GM18519 (cell line): Measurements from ENCODE around the gene PWP1.
A peak's percentile ranks its signal among the peaks of the same experiment; 100 is the strongest.

Source experiments
- ATAC-seq: cut with Tn5 transposase; IDR thresholded peaks from one replicate; pipeline ENCODE4 v1.9.1; 2021; ENCODE audit warnings: mild to moderate bottlenecking, moderate library complexity; ENCODE audit not compliant: unreplicated experiment, low FRiP score

Gene PWP1

DNA sequence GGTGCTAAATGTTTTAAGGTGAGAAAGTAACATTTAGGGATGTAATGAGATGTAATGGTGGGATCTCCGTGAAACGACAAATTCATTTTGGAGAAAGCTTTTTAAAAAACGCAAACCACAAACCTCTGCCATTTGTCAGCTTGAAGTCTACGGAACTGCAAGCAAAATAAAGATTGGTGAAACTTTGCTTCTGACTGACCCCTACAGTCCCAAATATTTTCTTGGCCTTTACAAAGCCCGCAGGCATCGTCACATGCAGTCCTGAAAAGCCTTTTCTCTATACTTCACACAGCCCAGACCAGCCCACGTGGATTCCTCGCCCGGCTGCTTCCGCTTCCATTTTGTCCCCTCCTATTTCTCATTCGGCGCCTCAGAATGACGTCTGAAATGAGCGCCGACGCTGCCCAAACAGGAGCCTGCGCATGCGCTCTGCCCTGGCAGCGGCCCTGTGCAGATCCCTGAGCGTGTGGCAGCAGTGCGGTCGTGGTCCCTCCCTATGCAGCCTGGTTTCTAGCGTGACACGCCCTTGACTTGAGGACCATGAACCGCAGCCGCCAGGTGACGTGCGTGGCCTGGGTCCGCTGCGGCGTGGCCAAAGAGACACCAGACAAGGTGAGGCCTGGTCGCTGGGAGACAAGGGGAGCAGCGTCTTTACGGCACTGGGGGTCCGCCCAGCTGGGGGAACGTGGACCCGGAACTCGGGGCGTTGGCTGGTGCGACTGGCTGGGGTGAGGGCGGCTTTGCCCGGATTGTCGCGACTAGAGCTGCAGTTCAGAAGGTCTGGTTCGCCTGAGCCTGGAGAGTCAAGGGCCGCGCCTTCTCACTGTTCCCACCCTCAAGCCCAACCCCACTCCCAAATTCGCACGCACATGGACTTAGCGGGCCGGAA, at the start of gene PWP1:
Gene PWP1 (plus strand): TSS at position 440 of the 889 bp plus-strand sequence. CDS start 101 bp downstream, at position 541.
- peak; percentile 61 for ATAC-seq

GRCh38 chr12:107641154-107641553, 44.4 kb upstream of the PWP1 start:
- no peak for ATAC-seq

GRCh38 chr12:107642240-107642639, 43.4 kb upstream of the PWP1 start:
- no peak for ATAC-seq

GRCh38 chr12:107645630-107646333, 39.8 kb upstream of the PWP1 start:
- no peak for ATAC-seq

DNA sequence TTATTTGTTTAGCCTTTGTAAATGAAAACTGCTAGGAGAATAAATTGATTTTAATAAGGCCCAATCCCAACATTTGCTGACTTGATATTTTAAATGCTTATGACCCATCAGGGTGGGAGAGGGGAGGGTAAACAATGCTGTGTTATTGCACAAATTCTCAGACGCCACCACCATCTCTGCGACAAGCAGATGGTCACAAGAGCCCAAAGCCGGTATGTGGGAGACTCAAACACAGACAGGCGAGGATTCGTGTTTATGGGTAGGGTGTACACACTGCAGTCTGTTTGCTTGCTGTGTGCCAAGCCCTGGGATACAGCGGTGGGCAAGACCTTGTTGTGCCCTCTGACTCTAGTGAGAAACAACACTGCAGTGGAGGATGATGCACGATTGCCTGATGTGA, 39.2 kb upstream of the PWP1 start:
- ATAC-seq, result no peak

DNA sequence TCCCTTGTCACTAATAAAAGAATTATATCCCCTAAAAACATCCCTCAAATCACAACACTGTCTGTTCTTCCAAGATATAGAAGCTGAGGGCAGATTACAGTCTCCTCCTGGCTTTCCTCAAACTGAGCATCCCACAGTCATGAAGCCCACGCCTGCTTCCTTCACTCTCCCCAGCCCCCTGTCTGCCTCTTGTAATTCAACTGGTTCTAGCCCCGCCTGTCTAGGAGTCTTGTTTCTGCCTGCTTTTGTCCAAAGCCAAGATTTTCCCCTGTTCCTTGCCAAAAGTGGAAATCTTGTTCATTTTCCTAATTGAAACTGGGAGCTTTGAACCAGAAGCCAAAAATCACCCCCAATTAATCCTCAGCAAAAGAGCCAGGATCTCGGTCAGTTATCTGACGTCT, 35.9 kb upstream of the PWP1 start:
- ATAC-seq, result no peak

DNA sequence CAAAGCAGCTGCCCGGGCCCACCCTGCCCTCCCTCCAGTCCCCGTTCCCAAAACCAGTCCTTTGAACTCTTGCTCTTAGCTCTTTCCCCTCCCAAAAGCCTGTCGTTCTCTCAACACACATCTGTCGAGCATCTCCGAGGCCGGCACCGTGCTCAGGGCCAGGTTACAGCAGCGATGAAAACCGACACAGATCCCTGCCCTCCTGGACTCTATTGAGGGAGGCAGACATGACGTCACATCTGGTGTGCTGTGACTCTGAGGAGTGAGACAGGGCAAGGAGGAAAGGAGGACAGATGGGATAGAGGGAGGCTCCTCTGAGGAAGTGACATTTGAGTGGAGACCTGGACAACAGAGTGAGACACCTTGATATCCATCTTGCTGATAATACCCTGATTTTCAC, 34.6 kb upstream of the PWP1 start:
- ATAC-seq, result no peak

- no peak for ATAC-seq
These were observed 33.8 kb upstream of the PWP1 start for GRCh38 chr12:107651571-107652449.

GRCh38 chr12:107653519-107653918, 32.1 kb upstream of the PWP1 start:
- ATAC-seq, result no peak

GRCh38 chr12:107654873-107655272, 30.7 kb upstream of the PWP1 start:
- no peak for ATAC-seq

- no peak for ATAC-seq
These were observed 30.1 kb upstream of the PWP1 start for GRCh38 chr12:107655281-107656065.

DNA sequence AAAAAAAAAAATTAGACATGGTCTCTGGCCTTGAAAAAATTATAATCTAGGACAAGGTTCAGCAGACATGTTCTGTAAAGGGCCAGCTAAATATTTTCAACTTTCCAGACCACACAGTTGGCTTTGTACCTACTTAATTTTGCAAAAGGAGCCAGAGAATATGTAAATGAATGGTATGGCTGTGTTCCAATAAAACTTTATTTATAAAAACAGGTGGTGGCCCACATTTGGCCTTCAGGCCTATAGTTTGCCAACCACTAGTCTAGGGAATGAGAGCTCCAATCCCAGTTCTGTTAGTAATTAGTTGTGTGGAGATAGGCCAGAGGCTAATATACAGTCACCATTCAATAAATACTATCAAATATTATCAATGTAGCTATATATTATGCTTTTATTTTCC, 29.3 kb upstream of the PWP1 start:
- no peak for ATAC-seq

GRCh38 chr12:107657133-107657532, 28.5 kb upstream of the PWP1 start:
- no peak for ATAC-seq

- no peak for ATAC-seq
These were observed 28.0 kb upstream of the PWP1 start for GRCh38 chr12:107657621-107658020.

- ATAC-seq, result no peak
These were observed 25.4 kb upstream of the PWP1 start for GRCh38 chr12:107660235-107660634.

- ATAC-seq, result no peak
These were observed 24.7 kb upstream of the PWP1 start for GRCh38 chr12:107660861-107661415.

- no peak for ATAC-seq
These were observed 23.8 kb upstream of the PWP1 start for GRCh38 chr12:107661830-107662229.

GRCh38 chr12:107662484-107662883, 23.1 kb upstream of the PWP1 start:
- ATAC-seq, result no peak

GRCh38 chr12:107663277-107663676, 22.3 kb upstream of the PWP1 start:
- no peak for ATAC-seq

- no peak for ATAC-seq
These were observed 19.6 kb upstream of the PWP1 start for GRCh38 chr12:107666009-107666408.
